H1 (cell line): ENCODE results near the gene DNAJB13. TPM values are rescaled to one million over a fixed set of nuclear protein-coding genes. Genes with fewer than 3 reads are reported as not detected.

Experiments used
- FOSL1 ChIP-seq: IDR thresholded peaks from 2 replicates; pipeline ENCODE4 v1.6.1; 2011; ENCODE audit warnings: mild to moderate bottlenecking, low read depth, low read length, moderate library complexity; ENCODE audit not compliant: insufficient read depth
- HDAC2 ChIP-seq, 2 experiments: fragments of 300-600 bp in 1 of 2; sonication (generic) in 1 of 2; IDR thresholded peaks; 2 replicates each; pipeline ENCODE4 v1.6.1; 2011 to 2012; ENCODE audit warnings: low read depth in 2 of 2, low read length in 2 of 2, mild to moderate bottlenecking in 2 of 2, moderate library complexity in 2 of 2, borderline replicate concordance in 1 of 2, inconsistent platforms in 1 of 2
- HDAC6 ChIP-seq: IDR thresholded peaks from one replicate; pipeline ENCODE4 v1.7.1; 2012; ENCODE audit warnings: low read depth, mild to moderate bottlenecking, inconsistent platforms, low read length, moderate library complexity
- KDM4A ChIP-seq: IDR thresholded peaks from one replicate; pipeline ENCODE4 v1.7.1; 2012; ENCODE audit warnings: low read depth, mild to moderate bottlenecking, moderate library complexity, low read length, inconsistent platforms; ENCODE audit not compliant: severe bottlenecking
- MAFK ChIP-seq: IDR thresholded peaks from 2 replicates; pipeline ENCODE4 v1.6.1; 2012; ENCODE audit warnings: low read depth, mild to moderate bottlenecking, improper control_type of control experiment, low read length
- TAF1 ChIP-seq: IDR thresholded peaks from 2 replicates; pipeline ENCODE4 v1.6.1; 2011; ENCODE audit warnings: mild to moderate bottlenecking, low read depth, low read length
- polyA plus RNA-seq, 7 experiments: library from polyadenylated mRNA; depleted of rRNA in 3 of 7; stranded (reverse) in 5 of 7; unstranded in 2 of 7; fragments of >200 nt in 5 of 7; fragments of 200-250 nt in 2 of 7; gene quantifications; 1 replicate in 5 of 7; 2 replicates in 1 of 7; 4 replicates in 1 of 7; pipeline versions ENCODE4 v1.2.1 to v1.2.3, GENCODE V29; 2011 to 2013; ENCODE audit warnings: missing spikeins in 2 of 7, mixed read lengths in 2 of 7
- total RNA-seq: library from RNA; stranded (reverse); fragmentation: NEBNext Ultra II Directional; extraction: Animal tissue kit (Norgen Biotek cat#: 25700); gene quantifications from 2 replicates; pipeline ENCODE4 v1.2.1, GENCODE V29; 2021
- TF ChIP-seq, protein P1 (sequence below): IDR thresholded peaks from 2 replicates; pipeline ENCODE4 v1.6.1; 2011; ENCODE audit warnings: low read depth, mild to moderate bottlenecking, low read length; ENCODE audit not compliant: insufficient read depth

DNAJB13 gene
- total and polyA plus RNA-seq, 2 of the 8 experiments (the other 6 are each of a cell fraction or from before 2014, with no cell fraction given) = 0.27 TPM; not detected in 1

DNA sequence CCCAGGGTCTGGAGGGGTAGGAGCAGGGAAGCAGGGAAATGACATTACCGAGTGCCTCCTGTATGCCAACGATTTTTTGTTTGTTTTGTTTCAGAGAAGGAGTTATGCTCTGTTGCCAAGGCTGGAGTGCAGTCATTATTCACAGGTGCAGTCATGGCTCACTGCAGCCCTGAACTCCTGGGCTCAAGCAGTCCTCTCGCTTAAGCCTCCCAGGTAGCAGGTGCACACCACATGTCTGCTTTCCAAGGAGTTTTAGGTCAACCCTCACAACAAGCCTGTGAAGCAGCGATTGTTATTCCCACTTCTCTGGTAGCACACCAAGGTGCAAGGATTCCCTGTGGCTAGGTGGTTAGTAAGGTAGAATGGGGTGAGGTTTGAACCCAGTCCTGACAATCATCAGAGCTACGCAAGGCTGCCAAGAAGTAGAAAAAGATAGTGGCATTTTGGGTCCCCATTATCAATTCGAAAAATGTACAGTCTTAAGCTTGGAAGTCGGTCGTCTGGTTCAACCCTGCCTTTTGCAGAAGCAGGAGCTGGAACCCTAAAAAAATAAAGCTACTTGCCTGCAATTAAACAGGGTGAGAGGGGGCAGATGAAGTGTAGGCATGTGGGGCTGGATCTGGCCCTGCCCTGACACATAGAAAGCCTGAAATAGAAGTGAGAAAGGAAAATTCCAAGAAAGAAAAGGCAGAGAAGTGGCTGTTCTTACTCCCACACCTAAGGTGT is 48.9 kb downstream of the DNAJB13 start (continued):
- TF ChIP-seq, protein P1, sequence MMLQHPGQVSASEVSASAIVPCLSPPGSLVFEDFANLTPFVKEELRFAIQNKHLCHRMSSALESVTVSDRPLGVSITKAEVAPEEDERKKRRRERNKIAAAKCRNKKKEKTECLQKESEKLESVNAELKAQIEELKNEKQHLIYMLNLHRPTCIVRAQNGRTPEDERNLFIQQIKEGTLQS = no peak
- TF ChIP-seq KDM4A = no peak
- TF ChIP-seq HDAC6 = no peak
- TF ChIP-seq MAFK = no peak
- TF ChIP-seq HDAC2 (IDR thresholded peaks at IDR 0.05; ENCODE audit: borderline replicate concordance in 1 of 2, low read depth in 2 of 2, low read length in 2 of 2) = no peak
- TF ChIP-seq TAF1 = no peak
- TF ChIP-seq FOSL1 = no peak
